Ectodermal cell (in vitro differentiated cells): ENCODE results near the gene CUX1.
"Not testable (repeated sequence)": the region's sequence is repeated elsewhere in the genome, so short reads cannot be mapped to it uniquely, and the experiment has no call there.

Experiments used
- H3K27ac ChIP-seq: 2 replicates; pipeline ENCODE4 v1.7.0; 2013; ENCODE audit warnings: mild to moderate bottlenecking, low read depth, low read length; ENCODE audit not compliant: insufficient read depth, poor library complexity, severe bottlenecking
- H3K27me3 ChIP-seq: 2 replicates; pipeline ENCODE4 v1.7.0; 2013; ENCODE audit warnings: mild to moderate bottlenecking, low read length; ENCODE audit not compliant: insufficient read depth, control insufficient read depth, poor library complexity, severe bottlenecking
- H3K36me3 ChIP-seq: one replicate; pipeline ENCODE4 v1.7.0; 2013; ENCODE audit warnings: low read length; ENCODE audit not compliant: control insufficient read depth, insufficient read depth
- H3K4me1 ChIP-seq: one replicate; pipeline ENCODE4 v1.7.0; 2013; ENCODE audit warnings: low read length; ENCODE audit not compliant: control insufficient read depth, insufficient read depth
- H3K4me3 ChIP-seq: 2 replicates; pipeline ENCODE4 v1.7.0; 2013; ENCODE audit warnings: low read depth, low read length, control low read depth; ENCODE audit not compliant: insufficient read depth
- H3K9me3 ChIP-seq: 2 replicates; pipeline ENCODE4 v1.7.0; 2013; ENCODE audit warnings: mild to moderate bottlenecking, low read length, moderate library complexity; ENCODE audit not compliant: control insufficient read depth
- WGBS, 2 experiments: methylation state at CpG; one replicate each; pipeline ENCODE4 v1.1.7; 2013; ENCODE audit warnings: missing lambda C conversion rate in 2 of 2; 5-methylcytosine and 5-hydroxymethylcytosine counted together

CUX1 gene

GRCh38 chr7:102024005-102024768 is 206.8 kb downstream of the CUX1 start:
- Histone ChIP-seq H3K9me3 (no peaks in the 10 kb centered on the region), H3K27me3 (no peaks in the 10 kb centered on the region), H3K27ac (no peak overlapping the region), H3K4me3 (no peak overlapping the region), H3K4me1 (no peaks in the 10 kb centered on the region), H3K36me3 (peaks cover 4% of the 10 kb centered on the region)
- 91 to 93% methylated on average over 10 of the region's 10 CpGs for WGBS, 2 experiments

- WGBS, 2 experiments: 91% methylated on average over 14 of the region's 15 CpGs
- Histone ChIP-seq H3K9me3 (no peaks in the 10 kb centered on the region), H3K4me1 (no peaks in the 10 kb centered on the region), H3K4me3 (no peak overlapping the region), H3K27me3 (no peaks in the 10 kb centered on the region), H3K27ac (no peak overlapping the region), H3K36me3 (peaks cover 4% of the 10 kb centered on the region)
These were observed 207.5 kb downstream of the CUX1 start for GRCh38 chr7:102024769-102025391.

GRCh38 chr7:102025777-102026176 is 208.4 kb downstream of the CUX1 start:
- WGBS, 2 experiments: 77 to 85% methylated on average over 4 of the region's 4 CpGs
- H3K4me1 ChIP-seq, H3K27ac ChIP-seq, H3K27me3 ChIP-seq, H3K9me3 ChIP-seq, H3K4me3 ChIP-seq, H3K36me3 ChIP-seq: not testable (repeated sequence)

GRCh38 chr7:102028206-102028826 is 210.9 kb downstream of the CUX1 start:
- Histone ChIP-seq H3K27me3 (no peaks in the 10 kb centered on the region), H3K27ac (no peak overlapping the region), H3K4me1 (no peaks in the 10 kb centered on the region), H3K9me3 (no peaks in the 10 kb centered on the region), H3K4me3 (no peak overlapping the region), H3K36me3 (peaks cover 4% of the 10 kb centered on the region)
- 96% methylated on average over 18 of the region's 18 CpGs for WGBS, 2 experiments

GRCh38 chr7:102029616-102030015 is 212.2 kb downstream of the CUX1 start:
- Histone ChIP-seq H3K9me3 (no peaks in the 10 kb centered on the region), H3K4me3 (no peak overlapping the region), H3K36me3 (peaks cover 4% of the 10 kb centered on the region), H3K27me3 (no peaks in the 10 kb centered on the region), H3K27ac (no peak overlapping the region), H3K4me1 (no peaks in the 10 kb centered on the region)
- 86 to 90% methylated on average over 6 of the region's 6 CpGs for WGBS, 2 experiments

- 90 to 94% methylated on average over 8 of the region's 8 CpGs for WGBS, 2 experiments
- H3K27ac ChIP-seq: no peak overlapping the region
- no peaks in the 10 kb centered on the region for H3K9me3 ChIP-seq
- no peaks in the 10 kb centered on the region for H3K27me3 ChIP-seq
- no peaks in the 10 kb centered on the region for H3K4me1 ChIP-seq
- no peak overlapping the region for H3K4me3 ChIP-seq
- peaks cover 4% of the 10 kb centered on the region for H3K36me3 ChIP-seq
These were observed 213.3 kb downstream of the CUX1 start for GRCh38 chr7:102030696-102031095.

GRCh38 chr7:102036958-102037357 is 219.5 kb downstream of the CUX1 start:
- Histone ChIP-seq H3K27me3 (no peaks in the 10 kb centered on the region), H3K4me1 (no peaks in the 10 kb centered on the region), H3K27ac (no peak overlapping the region), H3K36me3 (no peaks in the 10 kb centered on the region), H3K9me3 (no peaks in the 10 kb centered on the region), H3K4me3 (no peak overlapping the region)
- 92 to 95% methylated on average over 4 to 5 of the region's 5 CpGs for WGBS, 2 experiments

- WGBS, 2 experiments: 96% methylated on average over 11 of the region's 11 CpGs
- Histone ChIP-seq H3K9me3 (no peaks in the 10 kb centered on the region), H3K4me3 (no peak overlapping the region), H3K36me3 (no peaks in the 10 kb centered on the region), H3K27ac (no peak overlapping the region), H3K4me1 (no peaks in the 10 kb centered on the region), H3K27me3 (no peaks in the 10 kb centered on the region)
These were observed 222.3 kb downstream of the CUX1 start for GRCh38 chr7:102039706-102040105.

GRCh38 chr7:102040569-102040968 is 223.1 kb downstream of the CUX1 start:
- Histone ChIP-seq H3K27me3 (no peaks in the 10 kb centered on the region), H3K27ac (no peak overlapping the region), H3K36me3 (no peaks in the 10 kb centered on the region), H3K4me3 (no peak overlapping the region), H3K4me1 (no peaks in the 10 kb centered on the region), H3K9me3 (no peaks in the 10 kb centered on the region)
- WGBS, 2 experiments: 95% methylated on average over 11 of the region's 11 CpGs

GRCh38 chr7:102042016-102042656 is 224.7 kb downstream of the CUX1 start:
- WGBS, 2 experiments: 94 to 95% methylated on average over 4 of the region's 4 CpGs
- Histone ChIP-seq H3K36me3 (no peaks in the 10 kb centered on the region), H3K27ac (no peak overlapping the region), H3K9me3 (no peaks in the 10 kb centered on the region), H3K27me3 (no peaks in the 10 kb centered on the region), H3K4me3 (no peak overlapping the region), H3K4me1 (no peaks in the 10 kb centered on the region)
